GM19351 (cell line): Measurements from ENCODE around the gene AUTS2.

ENCODE experiments used
- ATAC-seq: cut with Tn5 transposase; IDR thresholded peaks from one replicate; pipeline ENCODE4 v1.9.1; 2021; ENCODE audit warnings: mild to moderate bottlenecking, moderate library complexity; ENCODE audit not compliant: unreplicated experiment

AUTS2 gene

DNA sequence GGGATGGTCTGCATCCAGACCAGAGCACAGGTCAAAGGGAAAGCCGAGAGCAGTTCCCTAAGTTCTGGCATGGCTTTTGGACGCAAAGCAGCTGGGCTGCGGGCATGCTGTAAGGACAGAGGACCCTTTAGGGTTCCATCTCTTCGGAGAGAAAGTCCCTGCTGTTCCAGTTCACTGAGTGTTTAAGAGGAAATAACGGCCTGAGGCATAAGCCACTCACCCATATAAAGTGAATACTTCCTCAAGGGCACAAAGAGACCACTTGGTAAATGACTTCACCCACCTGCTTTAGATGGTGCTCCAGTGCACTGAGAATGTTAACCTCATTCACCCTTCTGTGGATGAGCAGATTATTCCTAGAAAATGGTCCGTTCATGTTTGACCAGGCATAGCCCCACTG is 946.9 kb downstream of the AUTS2 start:
- ATAC-seq = no peak

GRCh38 chr7:70552141-70552540 is 953.9 kb downstream of the AUTS2 start:
- no peak for ATAC-seq

DNA sequence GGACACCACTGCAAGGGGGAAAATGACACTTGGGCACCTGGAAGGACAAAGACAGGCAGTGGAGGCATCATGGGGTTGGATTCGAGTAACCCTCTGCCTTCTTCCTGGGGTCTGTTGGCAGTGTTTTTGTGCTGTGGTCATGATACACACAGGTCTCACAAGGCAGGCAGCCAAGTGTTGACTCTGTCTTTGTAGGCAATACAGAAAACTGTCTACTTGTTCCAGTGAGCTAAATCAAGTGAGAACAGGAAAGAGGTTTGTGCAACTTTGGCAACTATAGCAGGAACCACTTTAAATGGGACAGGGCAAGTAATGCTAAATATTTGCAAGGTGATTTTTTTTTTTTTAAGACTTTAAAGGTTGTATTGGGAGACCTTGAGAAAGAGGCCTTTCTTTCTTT is 955.1 kb downstream of the AUTS2 start:
- ATAC-seq = no peak

GRCh38 chr7:70554646-70555045 is 956.4 kb downstream of the AUTS2 start:
- no peak for ATAC-seq

DNA sequence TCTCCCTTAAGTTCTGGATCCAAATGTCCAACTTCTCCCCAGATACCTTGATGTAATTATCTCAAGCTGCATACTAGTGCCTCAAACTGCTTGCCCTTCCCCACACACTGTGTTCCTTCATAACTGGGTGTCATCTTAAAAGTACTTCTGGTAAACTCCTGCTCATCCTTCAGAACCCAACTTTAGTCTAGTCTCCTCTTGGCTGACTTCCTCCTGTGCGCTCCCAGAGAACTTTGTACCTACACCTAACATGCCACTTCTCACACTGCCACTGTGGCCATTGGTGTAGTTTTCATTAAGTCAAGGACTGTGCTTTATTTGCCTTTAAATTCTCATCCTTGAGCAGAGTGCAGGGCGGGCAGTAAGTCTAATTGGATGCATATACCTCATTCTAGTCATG is 958.5 kb downstream of the AUTS2 start:
- ATAC-seq = no peak

- no peak for ATAC-seq
Measured at GRCh38 chr7:70557338-70557737, 959.1 kb downstream of the AUTS2 start.

GRCh38 chr7:70559815-70560214 is 961.5 kb downstream of the AUTS2 start:
- no peak for ATAC-seq

DNA sequence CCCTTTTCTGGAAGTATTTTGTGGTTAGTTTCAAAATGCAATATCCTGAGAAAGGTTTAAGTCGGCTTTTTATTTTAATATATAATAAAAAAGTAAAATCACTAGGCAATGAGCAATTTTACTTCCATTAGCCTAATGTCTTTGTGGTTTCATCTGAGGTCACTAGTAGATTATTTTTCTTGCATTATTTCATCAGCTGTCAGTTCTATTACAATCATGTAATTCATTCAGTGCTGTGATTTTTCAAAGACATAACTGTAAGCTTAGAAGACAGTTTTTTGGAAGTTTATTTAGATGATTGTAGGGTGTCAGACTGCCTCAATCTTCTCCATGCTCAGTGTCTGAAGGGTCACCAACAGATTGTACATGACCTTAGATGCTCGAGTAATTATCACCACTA is 965.7 kb downstream of the AUTS2 start:
- ATAC-seq = no peak

- ATAC-seq = no peak
Measured at GRCh38 chr7:70565721-70566370, 967.6 kb downstream of the AUTS2 start.

DNA sequence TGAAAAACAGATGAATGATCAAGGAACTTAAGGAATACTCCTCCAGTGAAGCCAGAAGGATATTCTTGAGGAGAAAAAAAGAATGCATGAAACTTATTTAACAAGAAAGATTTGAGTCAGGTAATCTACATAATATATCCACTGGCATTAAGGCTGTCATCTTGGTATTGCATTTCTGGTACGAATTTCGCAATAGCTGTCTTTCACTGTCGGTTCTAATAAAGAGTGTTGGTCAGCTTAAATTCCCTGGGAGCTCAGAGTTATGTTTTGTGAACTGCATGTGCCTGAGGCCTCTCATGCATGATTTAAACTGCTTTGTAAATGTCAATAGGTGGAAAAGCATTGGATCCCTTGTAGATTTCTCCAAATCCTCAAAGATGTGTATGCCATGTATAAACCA is 968.4 kb downstream of the AUTS2 start:
- ATAC-seq = no peak

DNA sequence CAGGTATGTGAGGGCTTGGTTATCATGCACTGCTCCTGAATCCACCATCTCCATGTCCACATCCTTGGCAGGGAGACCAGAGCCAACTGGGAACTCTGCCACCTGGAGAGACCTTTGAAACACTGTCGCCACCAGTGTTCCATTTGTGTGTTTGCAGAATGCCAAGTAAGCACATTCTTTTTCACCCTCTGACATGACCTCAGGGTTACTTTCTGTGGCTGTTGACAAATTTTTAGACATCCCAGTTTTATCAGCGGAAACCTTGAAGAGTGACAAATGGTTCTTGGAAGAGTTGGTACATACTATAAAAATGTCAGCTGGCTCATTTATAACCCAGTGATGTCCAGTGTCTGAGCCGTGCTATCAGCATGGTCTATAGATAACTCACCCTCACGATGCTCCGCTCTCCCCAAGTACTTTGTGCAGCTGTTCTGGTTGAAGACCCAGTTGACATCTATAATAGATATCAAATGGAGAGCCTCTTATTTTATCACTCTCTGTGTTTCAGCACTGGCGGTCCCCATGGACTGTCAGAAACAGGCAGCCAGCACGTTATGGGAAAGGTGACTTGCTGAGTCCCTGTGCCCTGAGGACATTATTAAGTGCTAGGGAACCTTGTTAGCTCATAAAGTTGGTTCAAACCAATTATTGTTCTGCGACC is 970.5 kb downstream of the AUTS2 start:
- no peak for ATAC-seq

DNA sequence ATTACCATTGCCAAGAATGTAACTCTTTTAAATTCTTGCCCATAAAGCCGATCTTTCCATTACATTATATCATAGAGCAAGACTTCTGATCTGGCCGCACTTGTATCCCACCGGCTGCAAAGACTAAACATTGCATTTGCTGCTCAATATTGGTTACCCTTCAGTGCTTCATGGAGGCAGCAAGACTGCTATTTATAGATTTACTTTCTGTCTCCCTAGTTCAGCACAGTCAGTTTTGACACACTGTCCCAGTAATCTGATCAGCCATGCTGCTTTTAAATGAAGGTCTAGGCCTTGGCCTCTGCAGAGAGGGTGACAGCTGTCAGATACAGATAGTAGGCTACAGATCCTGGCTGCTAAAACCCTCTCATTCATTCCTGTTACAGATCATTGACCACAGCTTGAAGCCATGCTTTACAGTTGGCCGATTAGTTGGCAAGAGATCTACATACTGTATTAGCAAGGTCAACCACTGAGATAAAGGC is 971.1 kb downstream of the AUTS2 start:
- ATAC-seq = no peak

DNA sequence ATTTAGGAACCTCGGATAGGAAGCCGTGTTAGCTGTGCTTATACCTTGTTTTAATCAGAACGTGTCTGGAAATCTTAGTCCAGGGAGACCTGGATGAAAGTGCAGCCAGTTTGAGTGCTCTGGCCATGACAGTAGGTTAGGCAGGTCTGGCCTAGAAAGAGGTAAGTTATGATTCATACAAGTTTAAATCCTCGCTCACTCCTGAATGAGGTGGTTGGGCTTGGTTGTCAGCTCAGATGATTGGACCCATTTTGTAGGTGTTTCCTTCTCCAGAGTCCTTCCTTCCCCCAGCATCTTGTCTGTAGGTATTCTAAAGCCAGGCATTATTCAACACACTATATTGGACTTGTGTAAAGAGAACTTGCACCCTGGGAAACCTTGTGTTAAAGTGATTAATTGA is 971.8 kb downstream of the AUTS2 start:
- ATAC-seq = no peak

DNA sequence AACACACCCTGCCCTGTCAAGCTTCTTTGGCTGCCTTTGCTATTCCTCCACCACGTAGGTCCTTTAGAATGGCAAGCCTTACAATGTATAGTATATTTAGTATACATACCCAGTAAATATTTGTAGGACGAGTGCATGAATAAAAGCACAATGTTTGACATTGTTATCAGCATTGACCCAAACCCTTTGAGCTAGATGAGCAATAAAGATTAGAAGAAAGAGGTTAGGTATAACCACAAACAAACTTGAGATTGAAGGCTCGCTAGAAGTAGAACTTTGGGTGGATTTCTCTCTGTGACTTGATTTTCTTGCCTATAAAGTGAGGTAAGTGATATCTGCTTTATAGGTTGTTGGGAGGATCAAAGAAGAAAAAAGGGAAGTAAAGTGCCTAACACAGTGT is 972.7 kb downstream of the AUTS2 start:
- ATAC-seq = no peak

GRCh38 chr7:70571403-70571934 is 973.2 kb downstream of the AUTS2 start:
- no peak for ATAC-seq

GRCh38 chr7:70571961-70572360 is 973.7 kb downstream of the AUTS2 start:
- ATAC-seq = no peak

DNA sequence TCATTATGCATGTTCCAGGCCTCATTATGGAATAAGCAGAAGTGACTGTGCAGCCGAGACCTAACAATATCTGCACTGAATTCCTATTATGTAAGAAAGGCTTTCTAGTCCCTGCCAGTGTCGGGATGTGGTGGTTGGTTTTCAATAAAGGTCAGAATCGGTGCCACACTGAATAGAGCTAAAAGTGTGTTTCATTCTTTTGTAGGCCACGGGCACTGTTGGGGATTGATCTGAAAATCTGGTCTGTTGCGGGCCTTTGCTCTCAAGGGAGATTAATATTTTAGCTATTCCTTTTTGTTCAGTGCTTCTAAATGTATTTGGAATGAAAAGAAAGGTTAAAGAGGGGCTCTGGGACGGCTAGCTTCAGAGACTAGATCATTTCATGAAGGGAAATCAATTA is 974.3 kb downstream of the AUTS2 start:
- ATAC-seq = no peak

DNA sequence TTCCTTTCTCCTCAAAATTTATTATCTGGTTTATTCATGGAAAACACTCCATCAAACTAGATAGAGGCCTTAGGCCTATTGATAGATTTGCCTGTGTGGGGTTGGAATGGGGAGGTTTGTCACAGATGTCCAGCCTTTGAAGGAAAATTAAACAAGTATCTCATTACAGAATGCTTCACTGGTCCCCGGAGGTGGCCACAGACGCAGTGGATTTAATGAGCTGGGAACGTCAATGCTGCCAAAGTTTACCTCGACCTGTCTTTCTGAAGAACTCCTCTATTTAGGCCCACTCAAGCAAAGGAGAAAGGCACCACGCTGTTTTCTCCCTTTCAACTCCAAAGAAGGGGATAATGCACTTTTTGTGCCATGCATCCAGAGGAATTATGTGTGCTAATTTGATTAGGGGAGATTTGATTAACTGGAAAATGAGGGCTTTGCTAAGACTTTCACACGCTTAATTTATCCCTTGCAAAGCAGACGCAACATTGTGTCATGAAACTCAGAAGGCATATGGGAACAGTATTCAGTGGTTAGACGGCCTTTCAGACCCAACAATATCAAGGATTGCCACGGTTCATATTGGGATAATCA is 974.9 kb downstream of the AUTS2 start:
- no peak for ATAC-seq

GRCh38 chr7:70573696-70574095 is 975.4 kb downstream of the AUTS2 start:
- ATAC-seq = no peak

DNA sequence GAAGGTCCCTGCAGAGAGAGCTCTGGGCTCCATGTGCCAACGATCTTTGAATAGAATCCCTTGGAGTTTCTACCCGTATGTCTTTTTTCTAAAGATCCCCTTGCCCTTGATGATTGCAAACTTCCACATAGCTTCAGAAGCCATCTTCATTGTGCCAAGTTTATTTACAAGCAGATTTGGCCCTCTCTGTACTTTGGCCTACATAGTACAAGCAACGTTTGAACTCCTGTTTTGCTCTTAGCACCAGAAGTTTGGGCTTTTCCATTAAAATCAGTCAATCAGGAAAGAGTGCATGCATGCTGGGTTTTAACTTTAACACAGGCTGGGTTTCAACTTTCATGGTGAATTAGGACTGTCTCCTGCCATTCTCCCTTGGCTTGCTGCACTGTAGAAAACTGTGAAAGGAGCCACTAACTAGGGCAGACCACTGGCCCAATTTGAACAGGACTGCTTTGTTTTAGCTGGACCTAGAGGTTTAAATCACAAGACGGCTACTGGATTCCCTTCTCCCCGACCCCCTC is 976.1 kb downstream of the AUTS2 start:
- no peak for ATAC-seq

GRCh38 chr7:70574970-70575799 is 976.9 kb downstream of the AUTS2 start:
- ATAC-seq = no peak
